ENCODE data around the gene TCN1.

GRCh38 chr11:59815754-59816153 is 50.5 kb downstream of the TCN1 start:
- TF ChIP-seq CTCF (IDR thresholded peaks at IDR 0.05) (no peak), EZH2 (IDR thresholded peaks at IDR 0.05) (no peak), EZH2phosphoT487 (IDR thresholded peaks at IDR 0.05) (no peak)
